GM12878 (cell line): ENCODE results near the gene TRPC4. TPM values are rescaled to one million over a fixed set of nuclear protein-coding genes. Genes with fewer than 3 reads are reported as not detected.

Experiments
- ATAC-seq: fragments of 200-7000 bp; cut with Tn5 transposase; 3 replicates; pipeline ENCODE4 v1.9.1; 2020; ENCODE audit warnings: mild to moderate bottlenecking, moderate library complexity
- BruUV-seq: library from RNA; stranded (reverse); fragments of 400-500 nt; replicated peaks from 2 replicates; lab custom pipeline; 2021; lab: Mats Ljungman, UMichigan
- CTCF ChIA-PET: fragments of 300-600 bp; sonication (Branson Sonifier 250); formaldehyde crosslinking; extraction: SDS; loops from one replicate; lab custom pipeline; 2021; ENCODE audit warnings: inconsistent platforms; lab: Yijun Ruan, JAX
- POLR2A ChIA-PET: fragments of 350-600 bp; formaldehyde crosslinking; extraction: SDS; loops from one replicate; lab custom pipeline; 2021; ENCODE audit warnings: inconsistent platforms; lab: Charles Lee
- RAD21 ChIA-PET: fragments of 300-600 bp; sonication (Branson Sonifier 250); formaldehyde crosslinking; loops from one replicate; lab custom pipeline; 2023; ENCODE audit warnings: antibody characterized with exemption; ENCODE audit not compliant: unreplicated experiment; lab: Charles Lee
- SMC1A ChIA-PET: fragments of 300-600 bp; sonication (Branson Sonifier 250); formaldehyde crosslinking; loops from one replicate; lab custom pipeline; 2023; ENCODE audit not compliant: unreplicated experiment, uncharacterized antibody; lab: Charles Lee
- DNase-seq: peaks from one replicate; pipeline ENCODE4 v3.0.0-alpha.2; 2011; ENCODE audit warnings: low read depth, low spot score
- FAIRE-seq: peaks from 3 replicates; lab custom pipeline; 2011; peaks lifted over from hg19 to GRCh38; lab: Jason Lieb, UNC
- H2AFZ ChIP-seq: 2 replicates; pipeline ENCODE4 v1.6.0; 2011; ENCODE audit warnings: low read depth, low read length, control low read depth; ENCODE audit not compliant: control insufficient read depth
- H3K27ac ChIP-seq: 2 replicates; pipeline ENCODE4 v1.5.1; 2011; ENCODE audit warnings: control low read depth; ENCODE audit not compliant: control insufficient read depth, insufficient read depth
- H3K27me3 ChIP-seq, 2 experiments: replicated peaks in 1 of 2; 2 replicates each; pipeline versions ENCODE4 v1.6.0 to v1.6.1; 2011; ENCODE audit warnings: low read length in 1 of 2; ENCODE audit not compliant: control insufficient read depth in 2 of 2, insufficient read depth in 2 of 2
- H3K36me3 ChIP-seq, 2 experiments: 2 replicates each; pipeline ENCODE4 v1.5.1; 2011; ENCODE audit warnings: low read length in 1 of 2; ENCODE audit not compliant: control insufficient read depth in 2 of 2, insufficient read depth in 2 of 2
- H3K4me1 ChIP-seq: 2 replicates; pipeline ENCODE4 v1.6.1; 2011; ENCODE audit warnings: mild to moderate bottlenecking, low read length, moderate library complexity, mixed read lengths; ENCODE audit not compliant: control insufficient read depth, insufficient read depth
- H3K4me2 ChIP-seq: 2 replicates; pipeline ENCODE4 v1.6.0; 2011; ENCODE audit warnings: control low read depth; ENCODE audit not compliant: control insufficient read depth, insufficient read depth
- H3K4me3 ChIP-seq: fragments of 200-600 bp; sonication (generic); 2 replicates; pipeline ENCODE4 v1.5.1; 2016
- H3K79me2 ChIP-seq: 2 replicates; pipeline ENCODE4 v1.6.0; 2011; ENCODE audit warnings: low read length; ENCODE audit not compliant: control insufficient read depth, insufficient read depth
- H3K9ac ChIP-seq: 2 replicates; pipeline ENCODE4 v1.8.0; 2011; ENCODE audit warnings: low read length, control low read depth, mixed read lengths; ENCODE audit not compliant: control insufficient read depth, insufficient read depth
- H3K9me3 ChIP-seq: replicated peaks from 3 replicates; pipeline ENCODE4 v1.5.1; 2011; ENCODE audit warnings: mild to moderate bottlenecking, low read length; ENCODE audit not compliant: control insufficient read depth, insufficient read depth
- H4K20me1 ChIP-seq: 2 replicates; pipeline ENCODE4 v1.6.0; 2011; ENCODE audit not compliant: control insufficient read depth, insufficient read depth
- BHLHE40 ChIP-seq, 2 experiments: fragments of 450-650 bp in 1 of 2; IDR thresholded peaks; 2 replicates each; pipeline ENCODE4 v1.6.1; 2011 to 2017; ENCODE audit warnings: low read depth in 2 of 2, borderline replicate concordance in 1 of 2, improper control_type of control experiment in 1 of 2, low read length in 1 of 2, mild to moderate bottlenecking in 1 of 2
- CHD4 ChIP-seq: fragments of 200-600 bp; sonication (generic); IDR thresholded peaks from 2 replicates; pipeline ENCODE4 v1.6.1; 2016; ENCODE audit warnings: mild to moderate bottlenecking
- CREB1 ChIP-seq: IDR thresholded peaks from 2 replicates; pipeline ENCODE4 v1.6.1; 2012; ENCODE audit warnings: low read depth, mild to moderate bottlenecking, inconsistent platforms
- DPF2 ChIP-seq: fragments of 450-650 bp; IDR thresholded peaks from 2 replicates; pipeline ENCODE4 v1.6.1; 2017; ENCODE audit warnings: mild to moderate bottlenecking
- ETV6 ChIP-seq, 2 experiments: fragments of 450-650 bp in 1 of 2; IDR thresholded peaks in 1 of 2; conservative IDR thresholded peaks in 1 of 2; 2 replicates each; pipeline ENCODE4 v1.6.1; 2014; ENCODE audit warnings: antibody characterized with exemption in 1 of 2, borderline replicate concordance in 1 of 2, low read depth in 1 of 2, mild to moderate bottlenecking in 1 of 2, moderate library complexity in 1 of 2
- GABPA ChIP-seq: IDR thresholded peaks from 2 replicates; pipeline ENCODE4 v1.6.1; 2014; ENCODE audit warnings: antibody characterized with exemption, low read depth, mild to moderate bottlenecking, inconsistent platforms
- IKZF2 ChIP-seq, 2 experiments: fragments of 450-650 bp; IDR thresholded peaks; 2 replicates each; pipeline ENCODE4 v1.6.1; 2017; ENCODE audit warnings: mild to moderate bottlenecking in 2 of 2, moderate library complexity in 2 of 2
- IRF4 ChIP-seq: IDR thresholded peaks from 2 replicates; pipeline ENCODE4 v1.6.1; 2011; ENCODE audit warnings: low read depth, low read length
- NFIC ChIP-seq: IDR thresholded peaks from 2 replicates; pipeline ENCODE4 v1.6.1; 2012; ENCODE audit warnings: low read depth, mild to moderate bottlenecking, inconsistent platforms, low read length, moderate library complexity
- POU2F2 ChIP-seq: IDR thresholded peaks from 3 replicates; pipeline ENCODE4 v1.6.1; 2011; ENCODE audit warnings: low read depth, mild to moderate bottlenecking, low read length, borderline replicate concordance
- RUNX3 ChIP-seq: IDR thresholded peaks from 2 replicates; pipeline ENCODE4 v1.6.1; 2012; ENCODE audit warnings: low read length, inconsistent platforms
- SIN3A ChIP-seq: IDR thresholded peaks from 2 replicates; pipeline ENCODE4 v1.6.1; 2012; ENCODE audit warnings: low read depth, low read length, improper control_type of control experiment
- SUPT20H ChIP-seq: IDR thresholded peaks from 2 replicates; pipeline ENCODE4 v1.6.1; 2011; ENCODE audit warnings: low read depth, mild to moderate bottlenecking, low read length, moderate library complexity, borderline replicate concordance; ENCODE audit not compliant: control insufficient read depth
- YBX1 ChIP-seq: fragments of 450-650 bp; IDR thresholded peaks from 2 replicates; pipeline ENCODE4 v1.6.1; 2016; ENCODE audit warnings: antibody characterized with exemption
- ZBTB40 ChIP-seq: fragments of 450-650 bp; IDR thresholded peaks from 2 replicates; pipeline ENCODE4 v1.6.1; 2016; ENCODE audit warnings: mild to moderate bottlenecking, moderate library complexity, borderline replicate concordance
- WGBS: methylation state at CpG from one replicate; pipeline ENCODE4 v1.1.6; 2016; ENCODE audit warnings: low lambda C conversion rate; ENCODE audit not compliant: insufficient replicate concordance, insufficient coverage; ENCODE audit errors: missing lambda C conversion rate; 5-methylcytosine and 5-hydroxymethylcytosine counted together
- in situ Hi-C: fragments of 300-500 bp; cut with MboI; formaldehyde crosslinking; loops from 9 replicates; pipeline ENCODE4 v1.14.3; 2018; ENCODE audit warnings: mixed read lengths
- intact Hi-C: fragments of 100-400 bp; cut with micrococcal nuclease; formaldehyde crosslinking; loops from one replicate; pipeline ENCODE4 v1.14.2; 2022; ENCODE audit not compliant: unreplicated experiment
- polyA plus RNA-seq, 11 experiments: library from polyadenylated mRNA; depleted of rRNA in 4 of 11; unstranded in 6 of 11; stranded (reverse) in 5 of 11; fragments of >200 nt; fragmentation: Nextera tagmentation in 4 of 11; fragmentation: Illumina TruSeq in 1 of 11; extraction: Ambion mirVana in 4 of 11; extraction: Trizol in 1 of 11; gene quantifications; 1 replicate in 1 of 11; 2 replicates in 10 of 11; pipeline versions ENCODE4 v1.2.1 to v1.2.3, GENCODE V29; 2011 to 2016; ENCODE audit warnings: inconsistent platforms in 2 of 11, missing spikeins in 2 of 11, low read depth in 1 of 11
- total RNA-seq, 4 experiments: library from RNA; depleted of rRNA in 3 of 4; stranded (reverse); fragments of >200 nt in 3 of 4; fragmentation: Illumina TruSeq in 1 of 4; extraction: Trizol in 1 of 4; gene quantifications; 2 replicates each; pipeline versions ENCODE4 v1.2.1 to v1.2.3, GENCODE V29; 2013 to 2021
- TF ChIP-seq, protein P1 (sequence below): fragments of 150-350 bp; IDR thresholded peaks from 2 replicates; pipeline ENCODE4 v1.6.1; 2014; ENCODE audit warnings: mild to moderate bottlenecking, low read depth, low read length
- TF ChIP-seq, protein P2 (sequence below): fragments of 450-650 bp; IDR thresholded peaks from 2 replicates; pipeline ENCODE4 v1.6.1; 2018; ENCODE audit warnings: mild to moderate bottlenecking, low read depth, moderate library complexity; ENCODE audit not compliant: partially characterized antibody

The TRPC4 gene
- total and polyA plus RNA-seq, 10 of the 15 experiments (the other 5 are each of a cell fraction or from before 2014, with no cell fraction given), result not detected

- TF ChIP-seq ZBTB40 (no peak), NFIC (no peak), IRF4 (no peak), ETV6 (conservative IDR thresholded peaks at IDR 0.05 in 1 of 2, IDR thresholded peaks at IDR 0.05 in 1 of 2; ENCODE audit: borderline replicate concordance in 1 of 2, low read depth in 1 of 2) (no peak), RUNX3 (no peak)
- TF ChIP-seq, protein P1, sequence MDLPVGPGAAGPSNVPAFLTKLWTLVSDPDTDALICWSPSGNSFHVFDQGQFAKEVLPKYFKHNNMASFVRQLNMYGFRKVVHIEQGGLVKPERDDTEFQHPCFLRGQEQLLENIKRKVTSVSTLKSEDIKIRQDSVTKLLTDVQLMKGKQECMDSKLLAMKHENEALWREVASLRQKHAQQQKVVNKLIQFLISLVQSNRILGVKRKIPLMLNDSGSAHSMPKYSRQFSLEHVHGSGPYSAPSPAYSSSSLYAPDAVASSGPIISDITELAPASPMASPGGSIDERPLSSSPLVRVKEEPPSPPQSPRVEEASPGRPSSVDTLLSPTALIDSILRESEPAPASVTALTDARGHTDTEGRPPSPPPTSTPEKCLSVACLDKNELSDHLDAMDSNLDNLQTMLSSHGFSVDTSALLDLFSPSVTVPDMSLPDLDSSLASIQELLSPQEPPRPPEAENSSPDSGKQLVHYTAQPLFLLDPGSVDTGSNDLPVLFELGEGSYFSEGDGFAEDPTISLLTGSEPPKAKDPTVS, result no peak
- TF ChIP-seq, all 136 proteins: peak for 0
Observed at GRCh38 chr13:37753776-37754175, 115.8 kb downstream of the TRPC4 start (continued).

DNA sequence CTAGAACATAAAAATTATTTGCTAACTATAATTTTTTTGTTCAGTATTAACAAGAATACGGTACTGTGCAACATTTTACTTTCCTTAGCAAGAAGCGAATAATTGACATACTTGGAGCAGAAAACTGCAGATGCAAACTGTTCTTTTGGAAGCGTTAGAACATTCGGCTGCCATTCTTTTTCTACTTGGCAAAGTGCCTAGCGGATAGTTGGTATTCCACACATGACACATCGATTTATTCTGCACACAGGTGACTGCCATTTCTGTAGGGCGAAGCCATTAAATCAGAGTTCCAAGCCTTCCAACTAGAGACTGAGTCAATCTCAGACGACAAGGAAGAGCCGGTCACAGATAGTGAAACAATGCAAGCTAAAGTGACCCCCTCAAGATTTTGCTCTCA, 117.4 kb downstream of the TRPC4 start:
- Histone ChIP-seq H3K9me3 (no peaks in the 10 kb centered on the region), H3K27ac (no peak overlapping the region), H4K20me1 (no peaks in the 10 kb centered on the region), H3K4me2 (no peak overlapping the region), H3K4me1 (no peaks in the 10 kb centered on the region), H2AFZ (no peak overlapping the region), H3K36me3 (no peaks in the 10 kb centered on the region), H3K9ac (no peak overlapping the region), H3K79me2 (no peaks in the 10 kb centered on the region), H3K27me3 (no peaks in the 10 kb centered on the region), H3K4me3 (no peak overlapping the region)
- DNase-seq (no peak), ATAC-seq (no peak), FAIRE-seq (no peak)
- CTCF ChIA-PET, result no interaction called here
- WGBS, result 44% methylated on average over 9 of the region's 9 CpGs
- RAD21 ChIA-PET, result no interaction called here
- SMC1A ChIA-PET, result no interaction called here
- in situ Hi-C loops (no loop called here), intact Hi-C loops (no loop called here)
- POLR2A ChIA-PET, result no interaction called here
- BruUV-seq, result no TSS peak
- TF ChIP-seq YBX1, result no peak
- TF ChIP-seq CHD4, result no peak
- no peak for TF ChIP-seq IKZF2 (IDR thresholded peaks at IDR 0.05)
- TF ChIP-seq, protein P2, sequence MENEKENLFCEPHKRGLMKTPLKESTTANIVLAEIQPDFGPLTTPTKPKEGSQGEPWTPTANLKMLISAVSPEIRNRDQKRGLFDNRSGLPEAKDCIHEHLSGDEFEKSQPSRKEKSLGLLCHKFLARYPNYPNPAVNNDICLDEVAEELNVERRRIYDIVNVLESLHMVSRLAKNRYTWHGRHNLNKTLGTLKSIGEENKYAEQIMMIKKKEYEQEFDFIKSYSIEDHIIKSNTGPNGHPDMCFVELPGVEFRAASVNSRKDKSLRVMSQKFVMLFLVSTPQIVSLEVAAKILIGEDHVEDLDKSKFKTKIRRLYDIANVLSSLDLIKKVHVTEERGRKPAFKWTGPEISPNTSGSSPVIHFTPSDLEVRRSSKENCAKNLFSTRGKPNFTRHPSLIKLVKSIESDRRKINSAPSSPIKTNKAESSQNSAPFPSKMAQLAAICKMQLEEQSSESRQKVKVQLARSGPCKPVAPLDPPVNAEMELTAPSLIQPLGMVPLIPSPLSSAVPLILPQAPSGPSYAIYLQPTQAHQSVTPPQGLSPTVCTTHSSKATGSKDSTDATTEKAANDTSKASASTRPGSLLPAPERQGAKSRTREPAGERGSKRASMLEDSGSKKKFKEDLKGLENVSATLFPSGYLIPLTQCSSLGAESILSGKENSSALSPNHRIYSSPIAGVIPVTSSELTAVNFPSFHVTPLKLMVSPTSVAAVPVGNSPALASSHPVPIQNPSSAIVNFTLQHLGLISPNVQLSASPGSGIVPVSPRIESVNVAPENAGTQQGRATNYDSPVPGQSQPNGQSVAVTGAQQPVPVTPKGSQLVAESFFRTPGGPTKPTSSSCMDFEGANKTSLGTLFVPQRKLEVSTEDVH, result no peak
- no peak for TF ChIP-seq CREB1
- TF ChIP-seq GABPA, result no peak
- TF ChIP-seq DPF2, result no peak
- no peak for TF ChIP-seq BHLHE40 (IDR thresholded peaks at IDR 0.05; ENCODE audit: borderline replicate concordance in 1 of 2, low read depth in 2 of 2, low read length in 1 of 2)
- TF ChIP-seq SUPT20H, result no peak
- TF ChIP-seq SIN3A, result no peak
- no peak for TF ChIP-seq POU2F2
